Common myeloid progenitor, CD34-positive (primary cell): ENCODE results near the gene CHPF2.

Experiments
- CTCF ChIA-PET: fragments of 350-600 bp; sonication (Branson Sonifier 250); formaldehyde crosslinking; loops from one replicate; lab custom pipeline; 2021; ENCODE audit warnings: antibody characterized with exemption; lab: Charles Lee
- POLR2A ChIA-PET: fragments of 350-600 bp; sonication (Branson Sonifier 250); formaldehyde crosslinking; loops from one replicate; lab custom pipeline; 2021; ENCODE audit warnings: antibody characterized with exemption; lab: Charles Lee
- DNase-seq, 3 donors: peaks; one replicate each; pipeline versions ENCODE4 v3.0.0 to v3.0.0-alpha.2; 2013
- H3K27ac ChIP-seq, 2 experiments: 1 replicate in 1 of 2; 2 replicates in 1 of 2; pipeline ENCODE4 v1.7.0; 2013; ENCODE audit warnings: inconsistent platforms in 2 of 2, low read length in 2 of 2, mild to moderate bottlenecking in 2 of 2, low read depth in 1 of 2, moderate library complexity in 1 of 2; ENCODE audit not compliant: severe bottlenecking in 2 of 2, insufficient read depth in 1 of 2, poor library complexity in 1 of 2
- H3K27me3 ChIP-seq, 5 experiments: replicated peaks in 2 of 5; 1 replicate in 3 of 5; 2 replicates in 2 of 5; pipeline versions ENCODE4 v1.6.1 to v1.7.0; 2013; ENCODE audit warnings: low read length in 4 of 5, mild to moderate bottlenecking in 2 of 5, moderate library complexity in 2 of 5, inconsistent platforms in 1 of 5; ENCODE audit not compliant: insufficient read depth in 5 of 5, control insufficient read depth in 4 of 5
- H3K36me3 ChIP-seq, 4 experiments: 1 replicate in 2 of 4; 2 replicates in 2 of 4; pipeline versions ENCODE4 v1.6.1 to v1.7.0; 2013; ENCODE audit warnings: low read length in 3 of 4, control low read depth in 1 of 4, mild to moderate bottlenecking in 1 of 4; ENCODE audit not compliant: control insufficient read depth in 4 of 4, insufficient read depth in 4 of 4
- H3K4me1 ChIP-seq, 4 experiments: 1 replicate in 3 of 4; 2 replicates in 1 of 4; pipeline versions ENCODE4 v1.6.1 to v1.7.1; 2013; ENCODE audit warnings: low read length in 3 of 4, mild to moderate bottlenecking in 3 of 4, control low read depth in 1 of 4, inconsistent platforms in 1 of 4, moderate library complexity in 1 of 4; ENCODE audit not compliant: control insufficient read depth in 4 of 4, insufficient read depth in 4 of 4; ENCODE audit errors: control extremely low read depth in 1 of 4
- H3K4me3 ChIP-seq, 7 experiments: 1 replicate in 4 of 7; 2 replicates in 3 of 7; pipeline versions ENCODE4 v1.5.1 to v1.7.0; 2013; ENCODE audit warnings: mild to moderate bottlenecking in 7 of 7, low read length in 6 of 7, moderate library complexity in 6 of 7, inconsistent platforms in 2 of 7, low read depth in 2 of 7, control low read depth in 1 of 7; ENCODE audit not compliant: insufficient read depth in 4 of 7, control insufficient read depth in 1 of 7; ENCODE audit errors: extremely low read depth in 1 of 7
- H3K9me3 ChIP-seq, 5 experiments: 1 replicate in 4 of 5; 2 replicates in 1 of 5; pipeline versions ENCODE4 v1.6.1 to v1.7.1; 2013; ENCODE audit warnings: low read length in 4 of 5, mild to moderate bottlenecking in 2 of 5, inconsistent platforms in 1 of 5, low read depth in 1 of 5, moderate library complexity in 1 of 5; ENCODE audit not compliant: control insufficient read depth in 4 of 5, insufficient read depth in 2 of 5; ENCODE audit errors: control extremely low read depth in 1 of 5
- WGBS: methylation state at CpG from one replicate; pipeline ENCODE4 v1.1.5; 2013; ENCODE audit not compliant: insufficient coverage; 5-methylcytosine and 5-hydroxymethylcytosine counted together

Gene CHPF2

GRCh38 chr7:151206914-151207313 lies 25.4 kb upstream of the CHPF2 start:
- Histone ChIP-seq H3K9me3 (no peaks in the 10 kb centered on the region), H3K4me3 (peak overlapping the region in 1 of 7 experiments; percentile 65), H3K4me1 (peaks cover 8 to 35% (median 27%) of the 10 kb centered on the region in 4 experiments), H3K27me3 (peaks cover 0 to 25% (median 4%) of the 10 kb centered on the region in 5 experiments), H3K36me3 (peaks cover 0 to 4% (median under 1%) of the 10 kb centered on the region in 4 experiments), H3K27ac (no peak overlapping the region)
- ChIA-PET CTCF (interaction anchor here (0.7 to 4.8 kb wide), 10 partner anchors 18 to 146 kb away, joined by 3 to 37 read pairs (median 4); no protein-coding TSS in a partner anchor), POLR2A (interaction anchor here (0.6 to 1.7 kb wide), 3 partner anchors 17 to 26 kb away, joined by 3 to 6 read pairs (median 5); partner anchors contain the start of genes ABCF2 and CHPF2)
- WGBS = 0% methylated on average over 9 of the region's 9 CpGs
- peak; percentile 88 to 98 (median 95) for DNase-seq

- ChIA-PET CTCF (interaction anchor here (1.2 to 4.8 kb wide), 9 partner anchors 12 to 146 kb away, joined by 4 to 37 read pairs (median 5); partner anchors contain the start of gene CHPF2), POLR2A (interaction anchor here (0.6 to 1.7 kb wide), 3 partner anchors 17 to 25 kb away, joined by 3 to 6 read pairs (median 5); partner anchors contain the start of genes ABCF2 and CHPF2)
- peak overlapping the region in 2 of 7 experiments; percentile 5 to 65 for H3K4me3 ChIP-seq
- H3K9me3 ChIP-seq = no peaks in the 10 kb centered on the region
- peak in 1 of 3 donors; percentile 75 for DNase-seq
- H3K36me3 ChIP-seq = peaks cover 0 to 8% (median 2%) of the 10 kb centered on the region in 4 experiments
- H3K27me3 ChIP-seq = peaks cover 0 to 25% (median 4%) of the 10 kb centered on the region in 5 experiments
- 5% methylated on average over 9 of the region's 9 CpGs for WGBS
- no peak overlapping the region for H3K27ac ChIP-seq
- H3K4me1 ChIP-seq = peaks cover 8 to 35% (median 27%) of the 10 kb centered on the region in 4 experiments
Observed at GRCh38 chr7:151207315-151207714, 25.0 kb upstream of the CHPF2 start.

- CTCF ChIA-PET = interaction anchor here (1.1 to 4.8 kb wide), 9 partner anchors 12 to 145 kb away, joined by 3 to 37 read pairs (median 5); partner anchors contain the start of genes ABCF2 and CHPF2
- H3K9me3 ChIP-seq = no peaks in the 10 kb centered on the region
- POLR2A ChIA-PET = interaction anchor here (1.7 kb wide), 1 partner anchor 25 kb away, joined by 6 read pairs; the partner anchor contains the start of gene CHPF2
- 81% methylated on average over 11 of the region's 12 CpGs for WGBS
- no peak overlapping the region for H3K27ac ChIP-seq
- peaks cover 0 to 25% (median 4%) of the 10 kb centered on the region in 5 experiments for H3K27me3 ChIP-seq
- H3K36me3 ChIP-seq = peaks cover 0 to 13% (median 5%) of the 10 kb centered on the region in 4 experiments
- DNase-seq = no peak
- peaks cover 8 to 35% (median 27%) of the 10 kb centered on the region in 4 experiments for H3K4me1 ChIP-seq
- peak overlapping the region in 2 of 7 experiments; percentile 5 to 65 for H3K4me3 ChIP-seq
Observed at GRCh38 chr7:151207804-151208203, 24.5 kb upstream of the CHPF2 start.

- ChIA-PET CTCF (interaction anchor here (1.1 to 4.8 kb wide), 6 partner anchors 11 to 35 kb away, joined by 3 to 37 read pairs (median 5); partner anchors contain the start of genes ABCF2 and CHPF2), POLR2A (interaction anchor here (1.7 kb wide), 1 partner anchor 24 kb away, joined by 6 read pairs; the partner anchor contains the start of gene CHPF2)
- no peak overlapping the region for H3K4me3 ChIP-seq
- WGBS = 91% methylated on average over 7 of the region's 9 CpGs
- peaks cover 0 to 23% (median 4%) of the 10 kb centered on the region in 5 experiments for H3K27me3 ChIP-seq
- peaks cover 0 to 19% (median 7%) of the 10 kb centered on the region in 4 experiments for H3K36me3 ChIP-seq
- H3K9me3 ChIP-seq = no peaks in the 10 kb centered on the region
- no peak overlapping the region for H3K27ac ChIP-seq
- peaks cover 8 to 35% (median 27%) of the 10 kb centered on the region in 4 experiments for H3K4me1 ChIP-seq
- DNase-seq = no peak
Observed at GRCh38 chr7:151208253-151208862, 23.9 kb upstream of the CHPF2 start.

- 96% methylated on average over 6 of the region's 6 CpGs for WGBS
- no peaks in the 10 kb centered on the region for H3K9me3 ChIP-seq
- H3K4me3 ChIP-seq = no peak overlapping the region
- no peak overlapping the region for H3K27ac ChIP-seq
- POLR2A ChIA-PET = no interaction called here
- H3K36me3 ChIP-seq = peaks cover 4 to 31% (median 16%) of the 10 kb centered on the region in 4 experiments
- peaks cover 8 to 35% (median 27%) of the 10 kb centered on the region in 4 experiments for H3K4me1 ChIP-seq
- peaks cover 0 to 11% (median 2%) of the 10 kb centered on the region in 5 experiments for H3K27me3 ChIP-seq
- no peak for DNase-seq
- CTCF ChIA-PET = no interaction called here
Observed at GRCh38 chr7:151209588-151209987, 22.7 kb upstream of the CHPF2 start.

GRCh38 chr7:151210087-151210854 lies 22.0 kb upstream of the CHPF2 start, which contains the start of gene H2BK1:
TSS of gene H2BK1 (minus strand) at chr7:151210488. CDS start at chr7:151210318, 170 bp downstream.
- CTCF ChIA-PET = interaction anchor here (2.1 kb wide), 1 partner anchor 34 kb away, joined by 8 read pairs; no protein-coding TSS in a partner anchor
- WGBS = 98% methylated on average over 10 of the region's 17 CpGs

More at GRCh38 chr7:151210087-151210854, 22.0 kb upstream of the CHPF2 start, which contains the start of gene H2BK1:
- no peak for DNase-seq
- H3K4me3 ChIP-seq = no peak within 1 kb of the TSS
- no peak within 1 kb of the TSS for H3K27ac ChIP-seq
- no peaks in the 10 kb centered on the region for H3K9me3 ChIP-seq
- H3K4me1 ChIP-seq = peaks cover 8 to 33% (median 26%) of the 10 kb centered on the region in 4 experiments
- peaks cover 0 to 5% (median 0%) of the 10 kb centered on the region in 5 experiments for H3K27me3 ChIP-seq
- H3K36me3 ChIP-seq = peaks cover 8 to 38% (median 21%) of the 10 kb centered on the region in 4 experiments
- POLR2A ChIA-PET = no interaction called here
